Breast epithelium (tissue), 3 donors: ENCODE data around the gene CPLANE2.

Experiments used
- POLR2A ChIP-seq: fragments of 450-650 bp; IDR thresholded peaks from one replicate; pipeline ENCODE4 v1.6.1; 2016; ENCODE audit warnings: antibody characterized with exemption, mild to moderate bottlenecking, moderate library complexity
- POLR2AphosphoS5 ChIP-seq, 3 donors: sonication (generic); formaldehyde crosslinking; IDR thresholded peaks; one replicate each; pipeline ENCODE4 v1.6.1; 2017; ENCODE audit warnings: antibody characterized with exemption in 3 of 3
- TF ChIP-seq, protein P1 (sequence below), 3 donors: fragments of 450-650 bp; IDR thresholded peaks; one replicate each; pipeline ENCODE4 v1.5.1; 2016 to 2017; ENCODE audit warnings: antibody characterized with exemption in 3 of 3, mild to moderate bottlenecking in 3 of 3, moderate library complexity in 3 of 3

DNA sequence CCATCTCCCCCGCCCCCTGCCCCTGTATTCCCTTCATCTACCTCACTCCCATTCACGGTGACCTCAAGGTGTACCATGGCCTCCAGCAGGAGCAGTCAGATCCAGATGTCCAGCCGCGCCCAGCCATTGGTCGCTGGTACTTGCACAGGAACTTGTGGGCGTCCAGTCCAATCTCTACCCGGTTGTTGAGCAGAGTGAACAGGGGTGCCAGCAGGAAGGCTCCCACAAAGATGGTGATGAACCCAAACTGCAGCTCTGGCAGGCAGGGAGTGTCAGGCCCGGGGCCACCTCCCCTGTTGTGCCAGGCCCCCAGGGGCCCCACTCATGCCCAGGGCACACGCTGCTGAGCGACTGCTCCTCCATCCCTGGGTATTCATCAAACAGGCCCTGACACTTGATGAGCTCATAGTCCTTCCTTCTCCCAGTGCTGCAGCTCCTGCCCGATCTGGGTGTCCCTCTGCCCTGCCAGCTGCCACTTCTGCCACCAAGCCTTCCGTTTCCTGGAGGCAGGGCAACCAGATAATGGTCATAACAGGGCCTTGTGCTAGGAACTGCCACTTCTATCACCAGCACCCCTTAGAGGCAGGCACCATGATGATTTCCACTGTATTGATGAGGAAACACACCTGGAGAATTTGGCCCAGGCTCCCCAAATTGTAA, 18.8 kb downstream of the CPLANE2 start:
- TF ChIP-seq, protein P1, sequence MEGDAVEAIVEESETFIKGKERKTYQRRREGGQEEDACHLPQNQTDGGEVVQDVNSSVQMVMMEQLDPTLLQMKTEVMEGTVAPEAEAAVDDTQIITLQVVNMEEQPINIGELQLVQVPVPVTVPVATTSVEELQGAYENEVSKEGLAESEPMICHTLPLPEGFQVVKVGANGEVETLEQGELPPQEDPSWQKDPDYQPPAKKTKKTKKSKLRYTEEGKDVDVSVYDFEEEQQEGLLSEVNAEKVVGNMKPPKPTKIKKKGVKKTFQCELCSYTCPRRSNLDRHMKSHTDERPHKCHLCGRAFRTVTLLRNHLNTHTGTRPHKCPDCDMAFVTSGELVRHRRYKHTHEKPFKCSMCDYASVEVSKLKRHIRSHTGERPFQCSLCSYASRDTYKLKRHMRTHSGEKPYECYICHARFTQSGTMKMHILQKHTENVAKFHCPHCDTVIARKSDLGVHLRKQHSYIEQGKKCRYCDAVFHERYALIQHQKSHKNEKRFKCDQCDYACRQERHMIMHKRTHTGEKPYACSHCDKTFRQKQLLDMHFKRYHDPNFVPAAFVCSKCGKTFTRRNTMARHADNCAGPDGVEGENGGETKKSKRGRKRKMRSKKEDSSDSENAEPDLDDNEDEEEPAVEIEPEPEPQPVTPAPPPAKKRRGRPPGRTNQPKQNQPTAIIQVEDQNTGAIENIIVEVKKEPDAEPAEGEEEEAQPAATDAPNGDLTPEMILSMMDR (IDR thresholded peaks at IDR 0.05), result no peak
- no peak for TF ChIP-seq POLR2AphosphoS5 (IDR thresholded peaks at IDR 0.05)
- no peak for TF ChIP-seq POLR2A
